Adrenal gland (tissue), 12 donors: ENCODE data around the gene C15orf39. TPM values are rescaled to one million over a fixed set of nuclear protein-coding genes. Genes with fewer than 3 reads are reported as not detected.

Experiments used
- DNase-seq, 7 donors: peaks; one replicate each; pipeline ENCODE4 v3.0.0-alpha.2; 2019 to 2020
- H3K27ac ChIP-seq, 5 donors: fragments of 200-600 bp; sonication (generic) in 4 of 5; 1 replicate in 3 of 5; 2 replicates in 2 of 5; pipeline versions ENCODE4 v1.5.1 to v1.8.0; 2016 to 2020; ENCODE audit warnings: mild to moderate bottlenecking in 1 of 5
- H3K27me3 ChIP-seq: fragments of 200-600 bp; 2 replicates; pipeline ENCODE4 v1.8.0; 2021
- H3K36me3 ChIP-seq, 2 donors: fragments of 200-600 bp; replicated peaks in 1 of 2; 1 replicate in 1 of 2; 2 replicates in 1 of 2; pipeline versions ENCODE4 v1.5.1 to v1.8.0; 2018 to 2022
- H3K4me1 ChIP-seq, 2 donors: fragments of 200-600 bp; replicated peaks in 1 of 2; 1 replicate in 1 of 2; 2 replicates in 1 of 2; pipeline versions ENCODE4 v1.5.1 to v1.8.0; 2018 to 2021
- H3K4me3 ChIP-seq, 4 donors: fragments of 200-600 bp; sonication (generic) in 3 of 4; one replicate each; pipeline ENCODE4 v1.5.1; 2016 to 2018
- H3K9me3 ChIP-seq, 3 donors: fragments of 200-600 bp; sonication (generic) in 1 of 3; replicated peaks in 1 of 3; 1 replicate in 2 of 3; 2 replicates in 1 of 3; pipeline versions ENCODE4 v1.5.1 to v1.8.0; 2016 to 2021
- POLR2A ChIP-seq, 2 donors: fragments of 450-650 bp; IDR thresholded peaks; one replicate each; pipeline ENCODE4 v1.6.1; 2017; ENCODE audit warnings: antibody characterized with exemption in 2 of 2, mild to moderate bottlenecking in 2 of 2, moderate library complexity in 1 of 2
- WGBS, 4 donors: extraction: QIAGEN DNeasy Blood & Tissue Kit in 2 of 4; methylation state at CpG; one replicate each; pipeline versions ENCODE4 v1.1.5 to v1.1.7; 2013 to 2017; 5-methylcytosine and 5-hydroxymethylcytosine counted together
- intact Hi-C, 2 donors: fragments of 100-400 bp; cut with DNase I; formaldehyde crosslinking; loops; one replicate each; pipeline versions ENCODE4 v1.14.1 to v1.15.0; 2022 to 2023
- polyA plus RNA-seq, 3 donors: library from polyadenylated mRNA; stranded (reverse); fragments of 200-250 nt in 2 of 3; fragments of 350-450 nt in 1 of 3; fragmentation: Illumina TruSeq in 1 of 3; extraction: RNeasy Lipid Tissue Mini Kit (QIAGEN cat#74804) in 1 of 3; gene quantifications; one replicate each; pipeline ENCODE4 v1.2.3, GENCODE V29; 2013 to 2014
- total RNA-seq, 9 donors: library from RNA; depleted of rRNA in 4 of 9; stranded (reverse); fragments of >200 nt in 4 of 9; fragments of 120-200 nt in 1 of 9; fragmentation: NEBNext Ultra II Directional in 1 of 9; extraction: Animal tissue kit (Norgen Biotek cat#: 25700) in 1 of 9; gene quantifications; one replicate each; pipeline versions ENCODE4 v1.1.0 to v1.2.4, GENCODE V29; 2013 to 2023
- TF ChIP-seq, protein P1 (sequence below), 6 experiments: fragments of 450-650 bp in 4 of 6; fragments of 200-600 bp in 2 of 6; sonication (generic) in 1 of 6; IDR thresholded peaks; 1 replicate in 5 of 6; 2 replicates in 1 of 6; pipeline versions ENCODE4 v1.5.1 to v1.8.0; 2016 to 2021; ENCODE audit warnings: antibody characterized with exemption in 6 of 6, mild to moderate bottlenecking in 2 of 6, moderate library complexity in 1 of 6
- donor health status: healthy with polysubstance abuse.
- donor health status: Bipolar disorder and iron deficiency.
- donor health status: DM: yes; HTN: yes; CAD: no.
- donor health status: DM: no; HTN: no; CAD: no.
- donor health status: DM: no; HTN: no; CAD: no.
- donor health status: DM: yes; HTN: yes; CAD: no.

The C15orf39 gene
- total and polyA plus RNA-seq, 12 donors: 5.6 to 50.6 (median 29.8) TPM

DNA sequence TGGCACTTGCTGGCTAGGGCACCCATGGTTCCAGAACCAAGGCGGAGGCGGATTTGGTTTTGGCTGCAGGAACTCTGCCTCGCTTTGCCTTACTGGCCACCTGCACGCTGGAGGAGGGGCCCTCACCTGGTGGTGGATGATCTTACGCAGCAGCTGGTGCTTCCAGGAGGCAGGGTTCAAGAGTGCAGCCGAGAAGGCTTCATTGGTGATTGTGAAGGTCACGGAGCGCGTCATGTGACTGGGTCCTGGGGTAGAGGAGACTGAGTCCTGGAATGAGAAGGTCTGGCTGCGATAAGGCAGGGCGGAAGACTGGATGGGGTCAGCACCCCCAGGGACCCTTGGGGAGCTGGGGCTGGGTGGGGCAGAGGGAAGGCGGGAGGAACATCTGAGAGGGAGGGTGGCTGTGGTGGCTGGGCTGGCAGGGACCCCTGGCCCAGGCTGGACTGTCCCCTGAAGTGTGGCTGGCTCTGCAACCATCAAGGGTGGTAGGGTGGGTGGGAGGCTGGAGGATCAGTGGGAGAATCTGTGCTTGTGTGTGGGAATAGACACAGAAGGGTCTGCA, 30.7 kb downstream of the C15orf39 start:
- DNase-seq: peak in 1 of 7 donors; percentile 7
- H3K4me3 ChIP-seq: no peak overlapping the region
- intact Hi-C loops: no loop called here
- no peaks in the 10 kb centered on the region for H3K4me1 ChIP-seq
- no peaks in the 10 kb centered on the region for H3K27me3 ChIP-seq
- no peaks in the 10 kb centered on the region for H3K9me3 ChIP-seq
- 79 to 92% (median 87%) methylated on average over 12 of the region's 12 CpGs for WGBS, 4 donors
- no peaks in the 10 kb centered on the region for H3K36me3 ChIP-seq
- no peak overlapping the region for H3K27ac ChIP-seq
- no peak for TF ChIP-seq POLR2A (IDR thresholded peaks at IDR 0.05)
- TF ChIP-seq, protein P1, sequence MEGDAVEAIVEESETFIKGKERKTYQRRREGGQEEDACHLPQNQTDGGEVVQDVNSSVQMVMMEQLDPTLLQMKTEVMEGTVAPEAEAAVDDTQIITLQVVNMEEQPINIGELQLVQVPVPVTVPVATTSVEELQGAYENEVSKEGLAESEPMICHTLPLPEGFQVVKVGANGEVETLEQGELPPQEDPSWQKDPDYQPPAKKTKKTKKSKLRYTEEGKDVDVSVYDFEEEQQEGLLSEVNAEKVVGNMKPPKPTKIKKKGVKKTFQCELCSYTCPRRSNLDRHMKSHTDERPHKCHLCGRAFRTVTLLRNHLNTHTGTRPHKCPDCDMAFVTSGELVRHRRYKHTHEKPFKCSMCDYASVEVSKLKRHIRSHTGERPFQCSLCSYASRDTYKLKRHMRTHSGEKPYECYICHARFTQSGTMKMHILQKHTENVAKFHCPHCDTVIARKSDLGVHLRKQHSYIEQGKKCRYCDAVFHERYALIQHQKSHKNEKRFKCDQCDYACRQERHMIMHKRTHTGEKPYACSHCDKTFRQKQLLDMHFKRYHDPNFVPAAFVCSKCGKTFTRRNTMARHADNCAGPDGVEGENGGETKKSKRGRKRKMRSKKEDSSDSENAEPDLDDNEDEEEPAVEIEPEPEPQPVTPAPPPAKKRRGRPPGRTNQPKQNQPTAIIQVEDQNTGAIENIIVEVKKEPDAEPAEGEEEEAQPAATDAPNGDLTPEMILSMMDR (IDR thresholded peaks at IDR 0.05): no peak

DNA sequence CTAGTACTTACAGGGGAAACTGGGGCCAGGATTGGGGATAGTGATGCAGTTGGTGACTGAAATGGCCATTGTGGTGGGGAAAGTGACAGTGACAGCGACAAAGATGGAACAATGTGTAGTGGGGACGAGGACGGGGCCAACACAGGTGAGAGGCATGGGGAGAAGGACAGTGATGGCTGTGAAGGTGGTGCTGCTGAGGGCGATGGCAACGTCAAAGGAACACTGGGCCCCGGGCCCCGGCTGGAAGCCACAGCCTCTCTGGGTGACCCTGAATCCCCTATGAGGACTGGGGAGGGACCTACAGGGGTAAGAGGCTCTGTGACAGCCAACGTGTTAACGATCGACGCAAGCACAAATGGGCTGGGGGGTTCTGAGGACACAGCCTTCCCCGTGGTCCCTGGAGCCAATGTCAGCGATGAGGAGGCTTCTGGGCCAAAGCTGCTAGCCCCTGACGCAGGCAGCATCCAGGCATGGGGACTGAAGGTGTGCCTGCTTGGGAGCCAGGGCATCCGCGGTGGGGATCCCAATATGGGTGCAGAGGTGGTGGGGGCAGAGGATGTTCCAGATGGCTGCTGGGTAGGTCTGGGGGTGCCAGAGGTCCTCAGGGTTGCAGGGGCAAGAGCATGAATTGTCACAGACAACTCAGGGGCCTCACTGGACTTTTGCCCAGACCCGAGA, 31.3 kb downstream of the C15orf39 start:
- DNase-seq: peak in 2 of 7 donors; percentile 4 to 8
- H3K27ac ChIP-seq: no peak overlapping the region
- no peaks in the 10 kb centered on the region for H3K27me3 ChIP-seq
- H3K9me3 ChIP-seq: no peaks in the 10 kb centered on the region
- no peak overlapping the region for H3K4me3 ChIP-seq
- no peaks in the 10 kb centered on the region for H3K4me1 ChIP-seq
- TF ChIP-seq, protein P1 (IDR thresholded peaks at IDR 0.05): no peak
- no peak for TF ChIP-seq POLR2A (IDR thresholded peaks at IDR 0.05)
- intact Hi-C loops: no loop called here
- H3K36me3 ChIP-seq: no peaks in the 10 kb centered on the region
- WGBS, 4 donors: 79 to 89% (median 88%) methylated on average over 17 of the region's 17 CpGs

DNA sequence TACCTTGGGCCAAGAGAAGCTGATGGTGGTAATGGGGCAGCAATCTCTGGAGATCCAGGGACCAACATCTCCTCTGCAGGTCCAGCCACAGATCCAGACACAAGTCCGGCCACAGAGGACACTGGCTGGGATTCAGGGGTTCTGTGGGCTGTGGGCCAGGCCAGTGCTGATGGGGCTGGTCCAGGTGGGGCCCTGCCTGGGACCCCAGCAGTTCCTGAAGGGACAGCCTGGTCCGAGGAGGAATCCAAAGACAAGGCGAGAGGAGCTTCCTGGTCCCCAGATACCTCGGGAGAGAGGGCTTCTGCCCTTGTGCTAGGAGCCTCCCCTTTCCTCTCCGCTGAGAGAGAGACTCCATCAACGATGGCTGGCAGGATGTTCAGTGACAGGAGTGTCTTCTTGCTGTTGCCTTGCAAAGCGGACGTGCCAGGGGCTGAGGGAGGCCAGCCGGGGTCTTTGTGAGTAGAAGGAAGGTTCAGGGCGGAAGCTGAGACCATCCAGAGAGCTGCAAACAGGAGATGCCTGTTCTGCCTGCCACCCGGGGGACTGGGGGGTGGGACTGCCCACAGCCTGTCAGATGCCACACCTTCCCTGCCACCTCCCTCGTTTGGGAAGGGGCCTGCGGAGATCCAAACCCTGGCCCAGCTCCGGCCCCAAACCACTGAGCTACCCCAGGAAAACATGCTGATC, 32.0 kb downstream of the C15orf39 start:
- H3K9me3 ChIP-seq: no peaks in the 10 kb centered on the region
- 62 to 68% (median 65%) methylated on average over 8 to 14 of the region's 14 CpGs for WGBS, 4 donors
- no peak overlapping the region for H3K4me3 ChIP-seq
- H3K4me1 ChIP-seq: no peaks in the 10 kb centered on the region
- no peaks in the 10 kb centered on the region for H3K36me3 ChIP-seq
- intact Hi-C loops: no loop called here
- no peaks in the 10 kb centered on the region for H3K27me3 ChIP-seq
- DNase-seq: peak in 3 of 7 donors; percentile 3 to 9 (median 3)
- TF ChIP-seq POLR2A (IDR thresholded peaks at IDR 0.05): no peak
- TF ChIP-seq, protein P1 (IDR thresholded peaks at IDR 0.05): no peak
- no peak overlapping the region for H3K27ac ChIP-seq

DNA sequence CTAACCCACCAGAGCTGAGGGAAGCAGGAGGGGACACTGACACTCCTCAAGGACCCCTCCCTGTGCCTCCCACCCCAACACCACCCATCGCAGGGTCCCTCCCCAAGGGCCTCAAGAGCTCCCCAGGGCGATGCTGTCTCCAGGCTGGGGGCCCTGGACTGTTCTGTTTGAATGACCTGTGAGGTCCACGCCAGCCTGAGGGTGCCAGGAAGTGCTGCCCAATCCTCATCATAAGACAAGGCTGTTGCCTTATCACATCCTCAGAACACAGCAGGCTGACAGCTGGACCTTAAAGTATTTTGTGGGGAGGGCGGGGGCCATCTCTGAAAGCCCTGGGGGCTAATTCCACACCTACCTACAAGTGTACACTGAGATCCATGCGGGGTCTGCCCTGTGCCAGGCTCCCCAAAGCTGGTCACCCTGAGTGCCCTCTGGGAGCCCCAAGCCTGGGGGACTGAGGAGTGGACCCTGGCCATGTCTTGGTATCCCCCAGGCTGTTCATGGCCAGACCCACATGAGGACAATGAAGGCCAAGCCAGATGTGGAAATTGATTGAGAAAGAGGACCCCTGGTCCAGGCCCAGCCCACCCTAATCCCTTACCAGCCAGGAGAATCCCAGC, 32.6 kb downstream of the C15orf39 start:
- H3K36me3 ChIP-seq: no peaks in the 10 kb centered on the region
- H3K4me1 ChIP-seq: no peaks in the 10 kb centered on the region
- TF ChIP-seq, protein P1 (IDR thresholded peaks at IDR 0.05): no peak
- no peak for TF ChIP-seq POLR2A (IDR thresholded peaks at IDR 0.05)
- H3K27ac ChIP-seq: no peak overlapping the region
- no peaks in the 10 kb centered on the region for H3K27me3 ChIP-seq
- no peak overlapping the region for H3K4me3 ChIP-seq
- 89 to 94% (median 89%) methylated on average over 3 to 5 of the region's 5 CpGs; no CpG with 5 or more reads in 1 of the 4 donors for WGBS, 4 donors
- intact Hi-C loops: no loop called here
- H3K9me3 ChIP-seq: no peaks in the 10 kb centered on the region
- peak in 3 of 7 donors; percentile 3 to 11 (median 9) for DNase-seq
